A549 (cell line): Measurements from ENCODE around the gene PRSS3. TPM values are rescaled to one million over a fixed set of nuclear protein-coding genes. Genes with fewer than 3 reads are reported as not detected.
"Not testable (repeated sequence)": the region's sequence is repeated elsewhere in the genome, so short reads cannot be mapped to it uniquely, and the experiment has no call there.

Experiments used
- ATAC-seq, 2 experiments: fragments of 200-7000 bp in 1 of 2; fragments of >200 bp in 1 of 2; cut with Nextera tagmentation in 1 of 2; cut with Tn5 transposase in 1 of 2; 3 replicates each; pipeline versions ENCODE4 v1.8.0 to v1.9.1; 2018 to 2020; ENCODE audit warnings: mild to moderate bottlenecking in 1 of 2, moderate library complexity in 1 of 2
- CTCF ChIA-PET: fragments of 300-600 bp; sonication (Branson Sonifier 250); formaldehyde crosslinking; extraction: SDS; loops from one replicate; lab custom pipeline; 2021; ENCODE audit warnings: antibody characterized with exemption, inconsistent platforms; lab: Yijun Ruan, JAX
- POLR2A ChIA-PET: fragments of 350-600 bp; formaldehyde crosslinking; extraction: SDS; loops from one replicate; lab custom pipeline; 2021; ENCODE audit warnings: antibody characterized with exemption, inconsistent platforms; lab: Yijun Ruan, JAX
- DNase-seq, 2 experiments: peaks; one replicate each; pipeline versions ENCODE4 v3.0.0 to v3.0.0-alpha.2; 2011 to 2016; ENCODE audit warnings: low read depth in 1 of 2, low spot score in 1 of 2
- FAIRE-seq: peaks from 2 replicates; lab custom pipeline; 2011; peaks lifted over from hg19 to GRCh38; lab: Jason Lieb, UNC
- H3K27ac ChIP-seq, 2 experiments: fragments of >200 bp; sonication (Bioruptor Twin); formaldehyde crosslinking; 3 replicates each; pipeline ENCODE4 v1.5.1; 2016 to 2017
- H3K4me1 ChIP-seq: fragments of >200 bp; sonication (Bioruptor Twin); formaldehyde crosslinking; 3 replicates; pipeline ENCODE4 v1.6.1; 2016
- H3K4me2 ChIP-seq: fragments of >200 bp; sonication (Bioruptor Twin); formaldehyde crosslinking; 3 replicates; pipeline ENCODE4 v1.6.1; 2016
- H3K4me3 ChIP-seq: fragments of >200 bp; sonication (Bioruptor Twin); formaldehyde crosslinking; 3 replicates; pipeline ENCODE4 v1.5.1; 2016
- H3K9me3 ChIP-seq: fragments of >200 bp; sonication (Bioruptor Twin); formaldehyde crosslinking; 3 replicates; pipeline ENCODE4 v1.6.1; 2016
- ATOH8 ChIP-seq: fragments of 250-450 bp; sonication (Bioruptor Pico); IDR thresholded peaks from 2 replicates; pipeline ENCODE4 v1.5.0; 2020; ENCODE audit warnings: low read depth, mild to moderate bottlenecking, moderate library complexity
- BHLHE40 ChIP-seq: IDR thresholded peaks from 2 replicates; pipeline ENCODE4 v1.6.1; 2012; ENCODE audit warnings: low read depth, low read length, inconsistent platforms
- CHD2 ChIP-seq: fragments of 150-350 bp; IDR thresholded peaks from 2 replicates; pipeline ENCODE4 v1.6.1; 2014; ENCODE audit warnings: low read length; ENCODE audit not compliant: partially characterized antibody
- CTCF ChIP-seq: fragments of >200 bp; sonication (Bioruptor Twin); formaldehyde crosslinking; IDR thresholded peaks from 3 replicates; pipeline ENCODE4 v1.5.1; 2016
- E2F6 ChIP-seq: IDR thresholded peaks from 2 replicates; pipeline ENCODE4 v1.6.1; 2012; ENCODE audit warnings: low read depth, borderline replicate concordance
- EHF ChIP-seq: fragments of 250-450 bp; sonication (Bioruptor Pico); IDR thresholded peaks from 2 replicates; pipeline ENCODE4 v1.5.0; 2020; ENCODE audit warnings: mild to moderate bottlenecking
- EHMT2 ChIP-seq: fragments of 200-600 bp; sonication (generic); IDR thresholded peaks from 2 replicates; pipeline ENCODE4 v1.6.1; 2016; ENCODE audit warnings: antibody characterized with exemption, low read depth, mild to moderate bottlenecking, moderate library complexity
- ESRRA ChIP-seq: fragments of 150-350 bp; IDR thresholded peaks from 2 replicates; pipeline ENCODE4 v1.6.1; 2014; ENCODE audit warnings: mild to moderate bottlenecking, low read length, borderline replicate concordance
- FOSB ChIP-seq: fragments of 250-450 bp; sonication (Bioruptor Pico); IDR thresholded peaks from 2 replicates; pipeline ENCODE4 v1.5.0; 2020; ENCODE audit warnings: mild to moderate bottlenecking, moderate library complexity
- FOXS1 ChIP-seq: fragments of 250-450 bp; sonication (Bioruptor Pico); IDR thresholded peaks from 2 replicates; pipeline ENCODE4 v1.5.0; 2020; ENCODE audit warnings: mild to moderate bottlenecking, moderate library complexity
- HDAC2 ChIP-seq: fragments of 200-600 bp; sonication (generic); IDR thresholded peaks from 2 replicates; pipeline ENCODE4 v1.6.1; 2016
- HOXA7 ChIP-seq: fragments of 250-450 bp; sonication (Bioruptor Pico); IDR thresholded peaks from 2 replicates; pipeline ENCODE4 v1.5.0; 2020; ENCODE audit warnings: mild to moderate bottlenecking, moderate library complexity
- HOXB5 ChIP-seq: fragments of 250-450 bp; sonication (Bioruptor Pico); IDR thresholded peaks from 2 replicates; pipeline ENCODE4 v1.5.0; 2020; ENCODE audit warnings: mild to moderate bottlenecking, moderate library complexity
- KDM1A ChIP-seq: fragments of 200-600 bp; sonication (generic); IDR thresholded peaks from 2 replicates; pipeline ENCODE4 v1.6.1; 2016; ENCODE audit warnings: low read depth, mild to moderate bottlenecking
- MAFK ChIP-seq: fragments of 450-650 bp; IDR thresholded peaks from 2 replicates; pipeline ENCODE4 v1.6.1; 2014; ENCODE audit not compliant: partially characterized antibody
- NFE2L2 ChIP-seq: fragments of 150-350 bp; conservative IDR thresholded peaks from 2 replicates; pipeline ENCODE4 v1.6.1; 2014; ENCODE audit warnings: low read length
- NR3C1 ChIP-seq: fragments of >200 bp; sonication (Bioruptor Twin); formaldehyde crosslinking; IDR thresholded peaks from 3 replicates; pipeline ENCODE4 v1.6.1; 2017
- PHF8 ChIP-seq: fragments of 200-600 bp; sonication (generic); IDR thresholded peaks from 2 replicates; pipeline ENCODE4 v1.6.1; 2016; ENCODE audit warnings: low read depth, mild to moderate bottlenecking, antibody characterized with exemption, moderate library complexity, borderline replicate concordance
- POLR2A ChIP-seq: IDR thresholded peaks from 2 replicates; pipeline ENCODE4 v1.6.1; 2012; ENCODE audit warnings: mild to moderate bottlenecking, low read length
- RAD21 ChIP-seq, 2 experiments: fragments of >200 bp in 1 of 2; sonication (Bioruptor Twin) in 1 of 2; formaldehyde crosslinking in 1 of 2; IDR thresholded peaks in 1 of 2; conservative IDR thresholded peaks in 1 of 2; 2 replicates in 1 of 2; 3 replicates in 1 of 2; pipeline ENCODE4 v1.6.1; 2012 to 2018; ENCODE audit warnings: inconsistent platforms in 1 of 2
- SMC3 ChIP-seq: fragments of >200 bp; sonication (Bioruptor Twin); formaldehyde crosslinking; IDR thresholded peaks from 3 replicates; pipeline ENCODE4 v1.6.1; 2018; ENCODE audit warnings: inconsistent platforms
- SREBF2 ChIP-seq: fragments of 450-650 bp; IDR thresholded peaks from 2 replicates; pipeline ENCODE4 v1.6.1; 2014; ENCODE audit warnings: mild to moderate bottlenecking, moderate library complexity
- TFCP2L1 ChIP-seq: fragments of 250-450 bp; sonication (Bioruptor Pico); IDR thresholded peaks from 2 replicates; pipeline ENCODE4 v1.5.0; 2021; ENCODE audit warnings: mild to moderate bottlenecking
- ZC3H11A ChIP-seq: fragments of 450-650 bp; IDR thresholded peaks from 2 replicates; pipeline ENCODE4 v1.6.1; 2014; ENCODE audit warnings: antibody characterized with exemption, mild to moderate bottlenecking
- ZSCAN20 ChIP-seq: fragments of 250-450 bp; sonication (Bioruptor Pico); IDR thresholded peaks from 2 replicates; pipeline ENCODE4 v1.8.0; 2022; ENCODE audit warnings: mild to moderate bottlenecking, moderate library complexity
- WGBS: methylation state at CpG from one replicate; pipeline ENCODE4 v1.1.6; 2017; ENCODE audit errors: missing lambda C conversion rate; 5-methylcytosine and 5-hydroxymethylcytosine counted together
- polyA plus RNA-seq, 4 experiments: library from polyadenylated mRNA; depleted of rRNA in 3 of 4; stranded (reverse); fragments of >200 nt; fragmentation: RNase III in 1 of 4; extraction: RNeasy Plus Mini Kit Qiagen cat#74134 plus additional on column Dnase treatment in 1 of 4; gene quantifications; 2 replicates in 3 of 4; 3 replicates in 1 of 4; pipeline ENCODE4 v1.2.3, GENCODE V29; 2011 to 2017

PRSS3 gene
- polyA plus RNA-seq, 2 of the 4 experiments (the other 2 are of a cell fraction), result 2.0 to 4.0 TPM

GRCh38 chr9:33795819-33796218 is 458 bp downstream of the PRSS3 start (continued):
- TF ChIP-seq KDM1A (no peak), HOXB5 (CRISPR knock-in tag) (no peak), SREBF2 (no peak), EHF (no peak), FOSB (CRISPR knock-in tag) (no peak), ZC3H11A (no peak), MAFK (no peak), ZSCAN20 (CRISPR knock-in tag) (no peak)
- TF ChIP-seq, all 56 proteins: peak for 0

- ATAC-seq, H3K4me1 ChIP-seq, DNase-seq, FAIRE-seq, H3K4me3 ChIP-seq, H3K27ac ChIP-seq, H3K4me2 ChIP-seq, H3K9me3 ChIP-seq, POLR2A ChIA-PET: not testable (repeated sequence)
- 64% methylated on average over 5 of the region's 5 CpGs for WGBS
- CTCF ChIA-PET, result interaction anchor here (1.1 to 6.8 kb wide), 4 partner anchors 17 to 56 kb away, joined by 3 to 29 read pairs (median 11); no protein-coding TSS in a partner anchor
Measured at GRCh38 chr9:33796679-33797078, 1.3 kb downstream of the PRSS3 start.

GRCh38 chr9:33797837-33798236 is 2.5 kb downstream of the PRSS3 start:
- DNase-seq (no peak), ATAC-seq (no peak), FAIRE-seq (no peak)
- no peak overlapping the region for H3K4me3 ChIP-seq
- 72% methylated on average over 8 of the region's 8 CpGs for WGBS
- H3K4me1 ChIP-seq, result no peaks in the 10 kb centered on the region
- ChIA-PET POLR2A (no interaction called here), CTCF (interaction anchor here (0.6 to 6.8 kb wide), 4 partner anchors 9 to 19 kb away, joined by 3 to 29 read pairs (median 10); no protein-coding TSS in a partner anchor)
- H3K9me3 ChIP-seq, result no peaks in the 10 kb centered on the region
- H3K4me2 ChIP-seq, result no peak overlapping the region
- TF ChIP-seq EHMT2 (no peak), SREBF2 (no peak), HDAC2 (no peak), NR3C1 (no peak), ESRRA (no peak)
- H3K27ac ChIP-seq, result no peak overlapping the region

- ChIA-PET POLR2A (interaction anchor here (1.0 kb wide), 1 partner anchor 15 kb away, joined by 4 read pairs; no protein-coding TSS in a partner anchor), CTCF (interaction anchor here (1.4 to 6.8 kb wide), 3 partner anchors 15 to 19 kb away, joined by 3 to 29 read pairs (median 12); no protein-coding TSS in a partner anchor)
- TF ChIP-seq E2F6 (no peak), SMC3 (no peak), PHF8 (no peak), NFE2L2 (no peak), SREBF2 (no peak), MAFK (no peak), POLR2A (no peak), TFCP2L1 (no peak), HOXB5 (CRISPR knock-in tag) (no peak)
Measured at GRCh38 chr9:33798545-33798944, 3.2 kb downstream of the PRSS3 start.

GRCh38 chr9:33799928-33800704 is 4.8 kb downstream of the PRSS3 start:
- Histone ChIP-seq H3K4me3 (no peak overlapping the region), H3K9me3 (no peaks in the 10 kb centered on the region), H3K4me1 (no peaks in the 10 kb centered on the region), H3K4me2 (no peak overlapping the region), H3K27ac (no peak overlapping the region)
- ATAC-seq (no peak; a peak in 1 of 6 replicates), DNase-seq (no peak), FAIRE-seq (no peak)
- ChIA-PET CTCF (interaction anchor here (0.6 to 1.9 kb wide), 6 partner anchors 13 to 79 kb away, joined by 3 to 12 read pairs (median 4); no protein-coding TSS in a partner anchor), POLR2A (no interaction called here)
- WGBS, result 64% methylated on average over 9 of the region's 9 CpGs
- TF ChIP-seq E2F6 (no peak), CHD2 (no peak), BHLHE40 (no peak), FOXS1 (CRISPR knock-in tag) (no peak), ATOH8 (CRISPR knock-in tag) (no peak), RAD21 (conservative IDR thresholded peaks at IDR 0.05 in 1 of 2, IDR thresholded peaks at IDR 0.05 in 1 of 2) (no peak), SREBF2 (no peak), CTCF (no peak), HOXA7 (CRISPR knock-in tag) (no peak)

More at GRCh38 chr9:33798545-33798944, 3.2 kb downstream of the PRSS3 start:
- no peak overlapping the region for H3K27ac ChIP-seq
- no peak overlapping the region for H3K4me2 ChIP-seq
- DNase-seq (no peak), ATAC-seq (no peak), FAIRE-seq (no peak)
- H3K4me1 ChIP-seq, result no peaks in the 10 kb centered on the region
- H3K9me3 ChIP-seq, result no peaks in the 10 kb centered on the region
- no peak overlapping the region for H3K4me3 ChIP-seq
- 81% methylated on average over 10 of the region's 10 CpGs for WGBS
